ENCODE results near the gene GRIK4.

GRIK4 gene

DNA sequence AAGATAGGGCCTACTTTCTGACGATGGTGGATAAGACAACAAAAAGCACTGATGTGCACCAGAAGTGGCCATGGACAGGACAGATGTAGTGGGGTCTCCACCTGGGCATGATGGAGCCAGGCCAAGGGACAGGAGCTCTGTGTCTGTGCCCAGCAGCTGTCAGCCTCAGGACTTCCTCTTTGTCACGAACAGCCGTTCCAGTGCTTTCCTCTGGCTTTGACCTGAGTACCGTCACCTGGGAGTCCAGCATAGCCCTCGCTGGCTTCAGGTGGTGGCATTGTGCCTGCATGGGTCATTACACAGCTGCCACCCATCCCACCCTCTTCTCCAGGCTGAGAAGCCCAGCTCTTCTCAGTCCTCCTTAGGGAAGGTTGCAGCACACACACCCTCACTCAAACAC is 137.8 kb downstream of the GRIK4 start:
- peak; percentile 29 for DNase-seq

DNA sequence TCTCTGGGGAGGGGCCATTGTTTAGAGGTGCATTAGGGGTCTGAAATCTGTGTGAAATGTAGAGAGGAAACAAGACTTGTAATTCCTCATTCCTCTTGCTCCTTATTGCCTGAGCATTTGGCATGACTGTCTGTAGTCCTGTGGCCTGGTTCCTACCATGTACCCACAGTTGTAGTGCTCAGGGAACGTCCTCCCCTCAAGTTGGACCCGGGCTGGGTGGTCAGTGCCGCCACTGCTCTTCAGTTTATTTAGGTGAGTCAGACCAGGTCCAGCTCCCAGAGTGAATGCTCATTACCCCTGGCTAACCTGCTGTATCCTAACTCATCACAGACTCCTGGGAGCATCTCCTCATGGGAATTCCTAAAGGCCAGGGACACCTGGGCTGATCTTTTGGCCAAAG is 139.8 kb downstream of the GRIK4 start:
- no peak for DNase-seq

GRCh38 chr11:120651836-120652235 is 140.3 kb downstream of the GRIK4 start:
- DNase-seq = no peak

GRCh38 chr11:120652705-120653335 is 141.3 kb downstream of the GRIK4 start:
- DNase-seq = no peak

DNA sequence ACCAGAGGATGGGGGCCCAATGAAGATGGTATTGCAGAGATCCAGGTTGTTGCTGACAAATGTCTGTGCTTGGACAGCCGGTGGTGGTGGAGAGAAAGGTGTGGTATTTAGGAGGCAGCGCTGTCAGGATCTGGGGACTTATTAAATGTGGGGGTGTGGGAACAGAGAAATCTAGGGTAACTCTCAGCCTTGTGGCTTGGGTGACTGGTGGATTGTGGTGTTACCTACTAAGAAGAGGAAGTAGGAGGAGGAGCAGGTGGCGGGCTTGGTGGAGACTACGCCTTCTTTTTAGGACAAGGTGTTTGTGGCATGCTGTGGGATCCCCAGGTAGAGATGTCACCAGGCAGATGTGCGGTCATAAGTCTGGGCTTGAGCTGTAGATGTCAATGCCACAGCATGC is 144.0 kb downstream of the GRIK4 start:
- DNase-seq = no peak

DNA sequence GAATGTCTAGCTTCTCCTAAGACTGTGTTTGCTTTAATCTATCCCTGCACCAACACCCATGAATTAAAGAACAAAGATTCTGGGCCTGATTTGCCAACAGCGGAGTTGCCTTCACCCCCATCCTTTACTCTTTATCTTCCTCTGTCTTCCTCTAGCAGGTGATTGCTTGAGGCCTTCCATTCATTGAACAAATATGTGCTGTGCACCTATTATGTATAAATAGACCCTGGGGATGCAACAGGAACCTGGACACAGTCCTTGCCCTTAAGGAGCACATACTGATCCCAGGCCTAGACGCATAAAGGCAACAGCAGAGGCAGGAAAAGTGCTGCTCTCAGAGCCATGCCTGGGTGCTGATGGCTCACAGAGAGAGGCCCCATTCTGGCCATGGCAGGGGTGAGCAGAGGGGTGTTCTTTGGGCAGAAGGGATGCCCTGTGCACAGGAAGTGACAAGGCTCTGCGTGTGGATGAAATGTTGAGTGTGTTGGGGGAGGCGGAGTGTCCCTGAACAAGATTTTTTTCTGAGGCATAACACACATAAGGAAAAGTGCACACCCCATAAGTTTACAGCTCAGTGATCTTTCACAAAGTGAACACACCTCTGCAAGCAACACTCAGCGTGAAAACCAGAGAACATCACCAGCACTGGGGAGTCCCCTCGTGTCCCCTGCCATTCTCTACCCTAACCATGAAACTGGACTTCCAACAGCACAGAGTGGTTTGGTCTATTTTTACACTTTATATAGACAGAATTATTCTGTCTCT is 145.9 kb downstream of the GRIK4 start:
- no peak for DNase-seq

DNA sequence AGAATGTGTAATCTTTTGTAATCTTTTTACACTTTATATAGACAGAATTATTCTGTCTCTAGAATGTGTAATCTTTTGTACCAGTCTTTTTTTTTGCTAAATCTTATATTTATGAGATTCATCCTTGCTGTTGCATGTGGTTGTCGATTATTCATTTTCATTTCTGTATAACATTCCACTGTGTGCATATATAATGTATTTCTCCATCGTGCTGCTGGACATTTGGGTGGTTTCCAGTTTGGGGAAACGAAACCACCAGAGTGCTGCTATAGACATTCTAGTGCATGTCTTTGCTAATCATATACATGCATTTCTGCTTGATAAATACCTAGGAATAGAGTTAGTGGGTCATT is 146.5 kb downstream of the GRIK4 start:
- no peak for DNase-seq

- DNase-seq = no peak
Observed at GRCh38 chr11:120659076-120659475, 147.5 kb downstream of the GRIK4 start.

GRCh38 chr11:120660024-120660565 is 148.5 kb downstream of the GRIK4 start:
- peak; percentile 16 for DNase-seq

GRCh38 chr11:120662071-120662676 is 150.6 kb downstream of the GRIK4 start:
- DNase-seq = no peak

GRCh38 chr11:120663142-120663541 is 151.6 kb downstream of the GRIK4 start:
- DNase-seq = no peak

DNA sequence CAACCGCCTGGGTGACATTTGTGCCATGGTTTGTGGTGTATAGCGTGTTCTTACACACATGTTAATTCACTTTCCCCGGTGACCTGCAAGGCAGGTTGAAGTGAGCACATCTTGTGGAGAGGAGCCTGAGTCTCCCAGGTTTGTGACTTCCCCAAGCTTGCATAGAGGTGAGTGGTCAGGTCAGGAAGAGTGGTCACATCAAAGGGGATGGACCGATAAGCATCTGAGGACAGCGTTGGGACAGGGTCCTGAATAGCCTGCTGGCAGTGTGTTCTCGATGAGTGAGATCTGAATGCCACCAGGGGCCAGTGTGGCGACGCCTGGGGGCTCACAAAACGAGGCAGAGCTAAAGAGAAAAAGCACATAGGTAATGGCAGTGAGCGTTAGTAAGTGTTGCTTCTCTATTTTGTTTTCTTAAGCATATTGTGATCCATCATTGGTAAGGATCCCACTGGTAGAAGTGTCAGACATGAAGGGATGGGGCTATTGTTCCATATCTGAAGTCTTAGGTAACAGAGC is 154.6 kb downstream of the GRIK4 start:
- no peak for DNase-seq

DNA sequence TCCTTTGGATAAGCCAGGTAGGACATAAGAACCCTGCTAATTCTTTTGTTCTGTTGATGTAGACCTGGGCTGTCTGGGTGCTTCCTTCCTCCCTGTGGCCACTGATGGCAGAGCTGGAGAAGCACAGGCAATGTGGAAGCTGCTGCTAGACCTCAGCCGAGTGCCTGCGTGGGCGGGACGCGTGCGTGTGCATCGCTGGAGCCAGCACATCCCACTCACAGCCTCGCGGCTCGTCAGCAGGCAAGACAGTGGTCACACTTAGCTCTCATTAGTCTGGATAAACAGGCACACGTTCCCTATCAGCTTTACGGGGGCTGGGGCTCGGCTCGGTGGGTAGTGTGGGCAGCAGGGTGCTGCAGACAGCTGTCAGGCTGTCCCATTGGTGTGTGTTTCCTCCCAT is 155.7 kb downstream of the GRIK4 start:
- no peak for DNase-seq

DNA sequence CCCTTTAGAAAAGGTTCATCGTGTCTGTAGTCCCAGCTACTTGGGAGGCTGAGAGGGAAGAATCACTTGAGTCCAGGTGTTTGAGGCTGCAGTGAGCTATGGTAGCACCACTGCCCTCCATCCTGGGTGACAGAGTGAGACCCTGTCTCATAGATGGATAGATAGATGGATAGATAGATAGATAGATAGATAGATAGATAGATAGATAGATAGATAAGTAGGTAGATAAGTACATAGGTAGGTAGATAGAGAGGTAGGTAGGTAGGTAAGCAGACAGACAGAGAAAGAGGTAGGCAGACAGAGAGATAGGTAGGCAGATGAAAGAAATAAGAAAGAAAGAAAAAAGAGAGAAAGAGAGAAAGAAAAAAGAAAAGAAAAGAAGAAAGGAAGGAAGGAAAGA is 156.4 kb downstream of the GRIK4 start:
- DNase-seq = no peak

DNA sequence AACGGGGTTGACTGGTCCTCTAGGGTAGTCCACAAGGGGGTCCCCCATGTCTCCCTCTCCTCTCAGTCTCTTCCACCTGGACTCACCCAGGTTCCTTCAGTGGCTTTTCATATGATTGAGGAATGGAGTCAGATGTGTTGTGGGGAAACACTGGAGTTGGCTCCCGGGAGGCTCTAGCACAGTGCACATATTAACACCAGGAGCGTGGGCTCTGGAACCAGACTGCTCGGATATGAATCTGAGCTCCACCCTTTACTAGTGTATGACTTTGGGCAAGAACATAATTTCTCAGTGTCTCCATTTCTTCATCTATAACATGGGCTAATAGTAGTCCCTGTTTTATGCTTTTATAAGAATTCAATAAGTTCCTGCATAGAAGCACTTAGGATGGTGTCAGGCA is 157.0 kb downstream of the GRIK4 start:
- no peak for DNase-seq

- no peak for DNase-seq
Observed at GRCh38 chr11:120674542-120674941, 163.0 kb downstream of the GRIK4 start.

GRCh38 chr11:120675171-120675570 is 163.6 kb downstream of the GRIK4 start:
- DNase-seq = no peak

GRCh38 chr11:120676991-120677390 is 165.4 kb downstream of the GRIK4 start:
- no peak for DNase-seq

GRCh38 chr11:120680322-120680721 is 168.8 kb downstream of the GRIK4 start:
- DNase-seq = no peak

DNA sequence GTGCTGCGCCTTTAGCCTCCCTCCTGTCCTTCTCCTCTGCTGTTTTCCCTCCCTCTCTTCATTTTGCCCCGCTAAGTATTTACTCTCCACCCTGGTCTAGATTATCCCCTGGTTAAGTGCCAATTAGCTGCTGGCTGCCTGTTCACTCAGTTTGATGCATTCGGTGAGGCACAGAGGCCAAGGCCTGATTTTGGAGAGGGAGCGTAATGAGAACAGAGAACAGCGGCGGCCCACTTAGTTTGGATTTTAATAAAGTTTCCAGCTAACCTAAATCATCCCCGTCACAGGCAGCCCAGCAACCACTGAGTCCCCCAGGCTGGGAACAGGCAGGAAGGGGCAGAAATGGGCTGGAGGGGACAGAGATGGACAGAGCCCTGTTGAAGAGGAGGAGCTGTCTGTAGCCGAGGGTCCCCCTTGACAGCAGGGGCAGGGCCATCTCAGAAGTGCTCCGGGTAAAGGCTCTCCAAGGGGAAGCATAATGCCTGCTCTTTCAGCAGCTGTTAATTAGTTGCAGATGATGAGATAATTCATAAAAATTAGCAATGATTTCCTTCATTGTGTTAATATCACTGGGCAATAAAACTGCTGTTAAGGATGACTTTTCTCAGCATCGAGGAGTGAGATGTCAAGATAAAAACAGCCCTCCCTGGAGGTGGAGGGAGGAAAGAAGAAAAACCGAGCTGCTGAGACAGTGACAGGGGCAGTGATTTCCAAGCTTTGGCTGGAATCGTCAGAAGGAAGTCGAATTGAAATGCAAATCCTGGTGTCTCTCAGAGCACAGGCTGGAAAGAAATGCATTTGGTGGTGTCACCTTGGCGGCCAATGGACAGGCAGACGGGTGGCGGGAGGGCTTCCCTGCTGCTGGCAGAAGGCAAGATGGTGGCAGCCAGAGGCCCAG is 170.1 kb downstream of the GRIK4 start:
- peak; percentile 19 for DNase-seq

- no peak for DNase-seq
Observed at GRCh38 chr11:120682332-120682649, 170.7 kb downstream of the GRIK4 start.

- DNase-seq = no peak
Observed at GRCh38 chr11:120682866-120683265, 171.3 kb downstream of the GRIK4 start.

GRCh38 chr11:120686516-120686915 is 175.0 kb downstream of the GRIK4 start:
- no peak for DNase-seq

All from NCI-H2029 (cell line).